GM12892 (cell line): ENCODE measurements around the gene DBN1.

Source experiments
- POLR2A ChIP-seq: IDR thresholded peaks from 2 replicates; pipeline ENCODE4 v1.6.1; 2011; ENCODE audit warnings: low read depth, low read length, control low read depth
- POLR2AphosphoS5 ChIP-seq: IDR thresholded peaks from 2 replicates; pipeline ENCODE4 v1.6.1; 2011; ENCODE audit warnings: low read depth, low read length, control low read depth
- TAF1 ChIP-seq: IDR thresholded peaks from 2 replicates; pipeline ENCODE4 v1.6.1; 2011; ENCODE audit warnings: low read depth, mild to moderate bottlenecking, control low read depth, low read length, borderline replicate concordance

DNA sequence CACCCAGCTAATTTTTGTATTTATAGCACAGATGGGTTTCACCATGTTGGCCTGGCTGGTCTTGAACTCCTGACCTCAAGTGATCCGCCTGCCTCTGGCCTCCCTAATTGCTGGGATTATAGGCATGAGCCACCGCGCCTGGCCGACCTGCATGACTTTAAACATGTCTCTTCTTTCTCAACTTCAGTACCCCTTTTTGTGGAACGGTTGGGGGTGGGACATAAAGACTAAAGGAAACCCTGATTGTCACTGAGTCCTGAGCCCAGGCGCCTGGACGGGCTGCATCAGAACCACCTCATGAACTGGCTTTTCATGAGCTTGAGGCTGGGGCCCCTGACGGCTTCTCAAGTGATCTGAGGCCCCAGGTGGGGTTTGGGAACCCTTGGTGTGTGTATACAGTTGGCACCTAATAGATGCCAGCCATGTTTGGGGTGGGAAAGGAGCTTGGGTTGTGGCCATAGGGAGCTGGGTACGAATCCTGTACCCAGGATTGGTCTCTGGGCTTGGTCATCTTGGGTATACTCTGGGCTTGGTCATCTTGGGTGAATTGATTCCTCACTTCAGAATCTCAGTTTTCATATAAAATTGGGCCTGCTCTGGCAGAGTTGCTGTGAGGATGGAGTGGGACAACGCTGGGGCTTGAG, 44.7 kb downstream of the DBN1 start:
- TF ChIP-seq POLR2A, result no peak
- TF ChIP-seq POLR2AphosphoS5, result no peak
- no peak for TF ChIP-seq TAF1
